Transverse colon (tissue), 4 donors: ENCODE measurements around the gene SLC2A5. TPM values are rescaled to one million over a fixed set of nuclear protein-coding genes. Genes with fewer than 3 reads are reported as not detected.
"Not testable (repeated sequence)": the region's sequence is repeated elsewhere in the genome, so short reads cannot be mapped to it uniquely, and the experiment has no call there.

Experiments used
- DNase-seq: peaks from one replicate; pipeline ENCODE4 v3.0.0-alpha.2; 2019
- H3K27ac ChIP-seq, 4 donors: fragments of 200-600 bp; sonication (generic); 2 replicates each; pipeline ENCODE4 v1.5.1; 2016 to 2018; ENCODE audit warnings: inconsistent platforms in 4 of 4
- H3K27me3 ChIP-seq: fragments of 200-600 bp; sonication (generic); 2 replicates; pipeline ENCODE4 v1.5.1; 2017; ENCODE audit warnings: inconsistent platforms
- H3K36me3 ChIP-seq, 4 donors: fragments of 200-600 bp; sonication (generic); 2 replicates each; pipeline ENCODE4 v1.5.1; 2017 to 2019; ENCODE audit warnings: inconsistent platforms in 4 of 4
- H3K4me1 ChIP-seq, 4 donors: fragments of 200-600 bp; sonication (generic); 2 replicates each; pipeline ENCODE4 v1.5.1; 2017 to 2020; ENCODE audit warnings: inconsistent platforms in 4 of 4
- H3K4me3 ChIP-seq, 4 donors: fragments of 200-600 bp; sonication (generic); 1 replicate in 1 of 4; 2 replicates in 3 of 4; pipeline versions ENCODE4 v1.5.1 to v1.6.1; 2017 to 2019; ENCODE audit warnings: inconsistent platforms in 4 of 4
- H3K9me3 ChIP-seq, 2 donors: fragments of 200-600 bp; sonication (generic); 2 replicates each; pipeline ENCODE4 v1.5.1; 2017 to 2019; ENCODE audit warnings: inconsistent platforms in 2 of 2
- EP300 ChIP-seq: sonication (generic); formaldehyde crosslinking; IDR thresholded peaks from one replicate; pipeline ENCODE4 v1.6.1; 2017; ENCODE audit warnings: antibody characterized with exemption, low read depth
- POLR2A ChIP-seq: fragments of 450-650 bp; IDR thresholded peaks from one replicate; pipeline ENCODE4 v1.6.1; 2016; ENCODE audit warnings: antibody characterized with exemption, mild to moderate bottlenecking, moderate library complexity
- POLR2AphosphoS5 ChIP-seq, 3 donors: sonication (generic); formaldehyde crosslinking; IDR thresholded peaks; one replicate each; pipeline ENCODE4 v1.6.1; 2016; ENCODE audit warnings: antibody characterized with exemption in 3 of 3
- WGBS, 2 donors: methylation state at CpG; one replicate each; pipeline ENCODE4 v1.1.5; 2018; ENCODE audit warnings: low coverage in 1 of 2; 5-methylcytosine and 5-hydroxymethylcytosine counted together
- in situ Hi-C, 4 donors: fragments of 200-750 bp; cut with MboI; loops; one replicate each; pipeline versions ENCODE4 v1.15.0 to v1.15.1; 2017; ENCODE audit warnings: low sequenced_read_pairs in 3 of 4, low pct_ligation_motif_present in 1 of 4, low pct_unique_long_range_greater_than_20kb in 1 of 4
- intact Hi-C: fragments of 100-400 bp; cut with DNase I; formaldehyde crosslinking; loops from one replicate; pipeline ENCODE4 v1.15.1; 2023; ENCODE audit warnings: low total_unique reads
- total RNA-seq, 4 donors: library from RNA; depleted of rRNA; stranded (reverse); fragments of >200 nt; gene quantifications; one replicate each; pipeline ENCODE4 v1.1.0, GENCODE V29; 2016
- TF ChIP-seq, protein P1 (sequence below), 5 experiments: fragments of 200-600 bp in 3 of 5; fragments of 450-650 bp in 2 of 5; sonication (generic) in 3 of 5; IDR thresholded peaks; 1 replicate in 2 of 5; 2 replicates in 3 of 5; pipeline ENCODE4 v1.5.1; 2016 to 2017; ENCODE audit warnings: antibody characterized with exemption in 5 of 5, inconsistent platforms in 3 of 5, mild to moderate bottlenecking in 2 of 5, moderate library complexity in 1 of 5

The SLC2A5 gene
- total RNA-seq, 4 donors from 2014 or later, result 5.9 to 21.3 (median 13.3) TPM

DNA sequence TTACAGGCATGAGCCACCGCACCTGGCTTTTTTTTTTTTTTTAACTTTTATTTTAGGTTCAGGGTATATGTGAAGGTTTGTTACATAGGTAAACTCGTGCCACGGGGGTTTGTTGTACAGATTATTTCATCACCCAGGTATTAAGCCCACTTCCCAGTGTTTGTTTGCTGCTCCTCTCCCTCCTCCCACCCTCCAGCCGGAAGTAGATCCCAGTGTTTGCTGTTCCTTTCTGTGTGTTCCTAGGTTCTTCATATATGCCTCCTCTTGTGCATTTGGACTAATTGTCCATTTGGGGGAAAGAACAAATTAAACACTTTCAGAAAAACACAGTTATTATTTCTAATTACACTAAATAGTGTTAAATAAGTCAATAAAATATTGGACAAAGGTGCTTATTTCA lies 42.1 kb downstream of the SLC2A5 start:
- H3K27me3 ChIP-seq, result no peaks in the 10 kb centered on the region
- H3K9me3 ChIP-seq, result peaks cover 0 to 5% of the 10 kb centered on the region in 2 donors
- no peak for DNase-seq
- H3K4me1 ChIP-seq, result no peaks in the 10 kb centered on the region
- in situ Hi-C loops, result no loop called here
- TF ChIP-seq POLR2AphosphoS5 (IDR thresholded peaks at IDR 0.05), result no peak
- no peak for TF ChIP-seq EP300
- no peak for TF ChIP-seq POLR2A
- TF ChIP-seq, protein P1, sequence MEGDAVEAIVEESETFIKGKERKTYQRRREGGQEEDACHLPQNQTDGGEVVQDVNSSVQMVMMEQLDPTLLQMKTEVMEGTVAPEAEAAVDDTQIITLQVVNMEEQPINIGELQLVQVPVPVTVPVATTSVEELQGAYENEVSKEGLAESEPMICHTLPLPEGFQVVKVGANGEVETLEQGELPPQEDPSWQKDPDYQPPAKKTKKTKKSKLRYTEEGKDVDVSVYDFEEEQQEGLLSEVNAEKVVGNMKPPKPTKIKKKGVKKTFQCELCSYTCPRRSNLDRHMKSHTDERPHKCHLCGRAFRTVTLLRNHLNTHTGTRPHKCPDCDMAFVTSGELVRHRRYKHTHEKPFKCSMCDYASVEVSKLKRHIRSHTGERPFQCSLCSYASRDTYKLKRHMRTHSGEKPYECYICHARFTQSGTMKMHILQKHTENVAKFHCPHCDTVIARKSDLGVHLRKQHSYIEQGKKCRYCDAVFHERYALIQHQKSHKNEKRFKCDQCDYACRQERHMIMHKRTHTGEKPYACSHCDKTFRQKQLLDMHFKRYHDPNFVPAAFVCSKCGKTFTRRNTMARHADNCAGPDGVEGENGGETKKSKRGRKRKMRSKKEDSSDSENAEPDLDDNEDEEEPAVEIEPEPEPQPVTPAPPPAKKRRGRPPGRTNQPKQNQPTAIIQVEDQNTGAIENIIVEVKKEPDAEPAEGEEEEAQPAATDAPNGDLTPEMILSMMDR (IDR thresholded peaks at IDR 0.05), result no peak
- 76 to 86% methylated on average over 3 to 4 of the region's 4 CpGs for WGBS, 2 donors
- intact Hi-C loops, result no loop called here
- no peaks in the 10 kb centered on the region for H3K36me3 ChIP-seq
- H3K27ac ChIP-seq, result no peak overlapping the region
- H3K4me3 ChIP-seq, result no peak overlapping the region

DNA sequence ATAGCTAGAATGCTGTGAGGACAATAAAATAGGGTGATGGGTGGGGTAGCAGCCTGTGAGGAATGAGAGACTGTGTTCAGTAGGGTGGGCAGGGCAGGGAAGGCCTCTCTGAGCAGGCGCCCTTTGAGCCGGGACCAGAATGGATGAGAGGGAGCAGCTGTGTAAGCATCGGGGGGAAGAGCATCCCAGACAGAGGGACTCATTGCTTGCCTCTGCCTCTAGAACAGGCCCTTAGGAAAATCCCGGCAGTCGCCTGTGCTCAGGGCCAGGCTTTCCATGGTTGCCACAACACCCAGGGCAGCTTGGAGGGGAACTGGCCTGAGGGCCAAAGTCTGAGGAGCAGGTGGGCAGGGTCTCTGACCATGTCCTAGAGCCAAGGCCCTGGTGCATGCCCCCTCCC lies 44.0 kb downstream of the SLC2A5 start:
- TF ChIP-seq EP300 (no peak), POLR2A (no peak), POLR2AphosphoS5 (IDR thresholded peaks at IDR 0.05) (no peak)
- TF ChIP-seq, protein P1 (IDR thresholded peaks at IDR 0.05), result no peak
- Histone ChIP-seq H3K4me3 (no peak overlapping the region), H3K36me3 (no peaks in the 10 kb centered on the region), H3K4me1 (no peaks in the 10 kb centered on the region), H3K27ac (no peak overlapping the region), H3K27me3 (no peaks in the 10 kb centered on the region), H3K9me3 (no peaks in the 10 kb centered on the region)
- DNase-seq, result no peak
- intact Hi-C loops (no loop called here), in situ Hi-C loops (no loop called here)
- 75 to 100% methylated on average over 1 to 5 of the region's 5 CpGs for WGBS, 2 donors

DNA sequence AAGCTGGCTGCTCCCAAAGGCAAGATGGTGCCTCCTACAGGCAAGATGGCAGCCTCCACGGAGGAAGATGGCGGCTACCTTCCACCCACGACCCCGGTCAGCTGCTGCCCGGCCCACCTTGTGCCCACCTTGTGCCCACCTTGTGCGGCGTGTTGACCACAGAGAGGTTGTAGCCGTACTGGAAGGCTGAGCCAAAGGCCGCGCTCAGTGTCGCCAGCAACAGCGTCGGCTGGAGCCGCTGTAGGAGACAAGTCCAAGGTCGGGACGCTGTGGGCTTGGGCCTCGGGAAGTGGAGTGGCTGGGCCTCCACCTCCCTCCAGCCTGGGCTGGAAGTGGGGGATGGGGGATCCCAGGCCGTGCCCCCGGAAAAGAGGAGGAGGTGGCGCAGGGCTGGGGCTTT lies 44.6 kb downstream of the SLC2A5 start:
- intact Hi-C loops (no loop called here), in situ Hi-C loops (no loop called here)
- Histone ChIP-seq H3K36me3 (no peaks in the 10 kb centered on the region), H3K4me3 (no peak overlapping the region), H3K27ac (no peak overlapping the region), H3K4me1 (no peaks in the 10 kb centered on the region), H3K27me3 (no peaks in the 10 kb centered on the region), H3K9me3 (no peaks in the 10 kb centered on the region)
- DNase-seq, result no peak
- TF ChIP-seq POLR2AphosphoS5 (IDR thresholded peaks at IDR 0.05), result no peak
- TF ChIP-seq POLR2A, result no peak
- TF ChIP-seq, protein P1 (IDR thresholded peaks at IDR 0.05), result no peak
- no peak for TF ChIP-seq EP300
- 93% methylated on average over 15 of the region's 20 CpGs; no CpG with 5 or more reads in 1 of the 2 donors for WGBS, 2 donors

DNA sequence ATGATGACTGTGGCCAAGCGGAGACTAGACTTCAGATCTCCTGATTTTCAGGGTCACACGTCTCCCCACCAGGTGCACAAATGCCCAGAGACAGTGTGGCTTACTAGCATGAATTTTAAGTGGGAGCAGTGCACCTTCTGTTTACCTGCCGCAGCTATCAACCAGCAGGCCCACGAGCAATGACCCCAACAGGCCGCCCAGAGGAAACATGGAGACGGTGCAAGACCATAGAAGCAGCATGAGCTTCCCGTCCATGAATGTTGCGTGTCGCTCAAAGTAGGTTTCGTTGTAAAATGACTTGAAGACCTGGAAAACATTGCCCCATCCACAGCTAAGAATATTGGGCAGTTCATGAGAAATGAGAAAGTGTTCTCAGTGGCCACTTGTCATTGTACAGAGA lies 46.7 kb downstream of the SLC2A5 start:
- H3K9me3 ChIP-seq, result no peaks in the 10 kb centered on the region
- H3K4me3 ChIP-seq, result no peak overlapping the region
- no peaks in the 10 kb centered on the region for H3K27me3 ChIP-seq
- H3K4me1 ChIP-seq, result no peaks in the 10 kb centered on the region
- H3K27ac ChIP-seq, result no peak overlapping the region
- intact Hi-C loops (no loop called here), in situ Hi-C loops (no loop called here)
- DNase-seq, result no peak
- TF ChIP-seq, protein P1 (IDR thresholded peaks at IDR 0.05), result no peak
- no peak for TF ChIP-seq POLR2A
- TF ChIP-seq POLR2AphosphoS5 (IDR thresholded peaks at IDR 0.05), result no peak
- no peak for TF ChIP-seq EP300
- WGBS, 2 donors, result 94 to 95% methylated on average over 5 to 10 of the region's 10 CpGs
- no peaks in the 10 kb centered on the region for H3K36me3 ChIP-seq

DNA sequence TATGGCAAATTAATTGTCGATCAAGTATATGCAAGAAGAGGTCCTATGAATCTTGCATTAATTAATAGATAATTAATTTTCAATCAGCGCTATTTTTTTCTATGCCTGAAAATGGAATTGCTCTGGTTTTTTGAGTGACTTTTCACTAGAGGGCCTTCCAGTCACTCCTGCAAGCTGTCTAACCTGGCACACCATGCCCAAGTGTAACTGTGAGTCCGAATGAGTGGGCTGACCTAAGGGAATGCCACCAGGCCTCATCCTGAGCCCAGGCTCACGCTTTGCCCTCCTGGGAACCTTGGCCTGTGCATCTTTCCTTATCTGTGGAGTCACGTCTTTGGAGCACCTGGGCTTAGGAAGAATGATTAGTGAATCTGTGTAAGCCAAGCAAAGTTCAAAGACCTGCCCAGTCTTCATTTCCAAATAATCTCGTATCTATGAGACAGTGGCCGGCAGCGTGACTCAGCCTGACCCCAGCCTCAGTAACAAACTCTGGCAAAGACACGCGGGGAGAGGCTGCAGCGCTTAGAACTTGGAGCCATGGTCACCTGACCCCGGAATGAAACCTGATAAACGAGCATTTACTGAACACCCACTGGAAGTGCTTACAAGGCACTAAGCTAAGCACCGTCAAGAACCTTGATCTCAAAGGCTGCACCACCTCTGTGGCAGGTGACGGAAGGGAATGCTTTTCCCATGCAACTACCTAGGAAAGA lies 47.3 kb downstream of the SLC2A5 start:
- H3K36me3 ChIP-seq, H3K4me3 ChIP-seq, in situ Hi-C loops, H3K27ac ChIP-seq, H3K9me3 ChIP-seq, H3K4me1 ChIP-seq, intact Hi-C loops, H3K27me3 ChIP-seq, DNase-seq: not testable (repeated sequence)
- WGBS, 2 donors, result 49 to 75% methylated on average over 2 to 14 of the region's 15 CpGs
